ENCODE measurements around the gene PRRC2A.

DNA sequence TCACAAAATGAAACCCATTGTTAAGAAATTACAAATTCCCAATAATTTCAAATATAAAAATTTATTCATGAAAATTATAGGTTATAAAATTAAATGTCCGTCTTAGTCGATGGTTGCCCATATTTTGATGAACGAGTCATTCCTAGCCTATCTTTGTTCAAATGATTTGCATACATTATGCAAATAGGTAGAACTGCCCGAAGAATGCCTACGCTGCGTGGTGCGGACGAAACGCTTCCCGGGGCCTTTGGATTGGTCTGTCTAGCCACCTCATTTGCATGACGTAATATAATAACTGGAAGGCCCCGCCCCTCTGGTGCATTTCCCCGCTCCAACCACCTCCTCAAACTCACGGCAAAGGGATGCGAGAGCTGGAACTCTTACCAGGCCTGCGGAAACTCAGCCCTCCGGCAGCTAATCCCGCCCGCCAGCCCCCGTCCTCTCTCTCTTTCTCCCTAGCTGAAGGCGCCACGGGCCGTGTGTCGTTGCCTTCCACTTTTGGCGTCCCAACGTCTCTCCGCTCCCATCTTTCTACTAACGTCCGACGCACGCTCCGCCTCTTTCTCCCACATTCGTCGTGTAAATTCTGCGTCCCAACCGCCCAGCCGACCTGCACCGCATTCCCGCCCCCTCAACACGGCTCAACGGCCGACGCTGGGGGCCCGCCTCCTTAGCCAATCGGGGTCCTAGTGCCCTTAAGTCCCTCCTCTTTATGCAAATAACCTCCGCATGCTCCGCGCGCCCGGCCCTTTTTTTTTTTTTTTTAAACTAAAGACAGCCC, 520 bp upstream of the PRRC2A start:
- TF ChIP-seq, protein P1, sequence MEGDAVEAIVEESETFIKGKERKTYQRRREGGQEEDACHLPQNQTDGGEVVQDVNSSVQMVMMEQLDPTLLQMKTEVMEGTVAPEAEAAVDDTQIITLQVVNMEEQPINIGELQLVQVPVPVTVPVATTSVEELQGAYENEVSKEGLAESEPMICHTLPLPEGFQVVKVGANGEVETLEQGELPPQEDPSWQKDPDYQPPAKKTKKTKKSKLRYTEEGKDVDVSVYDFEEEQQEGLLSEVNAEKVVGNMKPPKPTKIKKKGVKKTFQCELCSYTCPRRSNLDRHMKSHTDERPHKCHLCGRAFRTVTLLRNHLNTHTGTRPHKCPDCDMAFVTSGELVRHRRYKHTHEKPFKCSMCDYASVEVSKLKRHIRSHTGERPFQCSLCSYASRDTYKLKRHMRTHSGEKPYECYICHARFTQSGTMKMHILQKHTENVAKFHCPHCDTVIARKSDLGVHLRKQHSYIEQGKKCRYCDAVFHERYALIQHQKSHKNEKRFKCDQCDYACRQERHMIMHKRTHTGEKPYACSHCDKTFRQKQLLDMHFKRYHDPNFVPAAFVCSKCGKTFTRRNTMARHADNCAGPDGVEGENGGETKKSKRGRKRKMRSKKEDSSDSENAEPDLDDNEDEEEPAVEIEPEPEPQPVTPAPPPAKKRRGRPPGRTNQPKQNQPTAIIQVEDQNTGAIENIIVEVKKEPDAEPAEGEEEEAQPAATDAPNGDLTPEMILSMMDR (IDR thresholded peaks at IDR 0.05): peak in 2 of 6 experiments; percentile 22 to 28
- peak; percentile 85 to 94 for TF ChIP-seq POLR2A (IDR thresholded peaks at IDR 0.05)
